LNCAP (cell line): ENCODE results near the gene SPATC1L.

Experiments used
- CTCF ChIP-seq: fragments of 450-650 bp; IDR thresholded peaks from 2 replicates; pipeline ENCODE4 v1.5.1; 2017; ENCODE audit warnings: mild to moderate bottlenecking

Gene SPATC1L

GRCh38 chr21:46217511-46218196 lies 33.4 kb upstream of the SPATC1L start:
- TF ChIP-seq CTCF: no peak

GRCh38 chr21:46216132-46216747 lies 32.0 kb upstream of the SPATC1L start:
- TF ChIP-seq CTCF: no peak

- TF ChIP-seq CTCF: no peak
Observed at GRCh38 chr21:46215436-46216131, 31.3 kb upstream of the SPATC1L start.

- TF ChIP-seq CTCF: no peak
Observed at GRCh38 chr21:46214478-46215340, 30.4 kb upstream of the SPATC1L start.

GRCh38 chr21:46213620-46214286 lies 29.5 kb upstream of the SPATC1L start:
- no peak for TF ChIP-seq CTCF

GRCh38 chr21:46212721-46213484 lies 28.6 kb upstream of the SPATC1L start:
- TF ChIP-seq CTCF: no peak
